ENCODE measurements around the gene PLIN4.

- TF ChIP-seq CTCF (conservative IDR thresholded peaks at IDR 0.05; ENCODE audit: low read length) = no peak
- TF ChIP-seq EZH2phosphoT487 (IDR thresholded peaks at IDR 0.05; ENCODE audit: borderline replicate concordance, low read depth, low read length) = no peak
Measured at GRCh38 chr19:4541114-4541805, 23.0 kb upstream of the PLIN4 start.
